ENCODE results near the gene LDB2.
"Not testable (repeated sequence)": the region's sequence is repeated elsewhere in the genome, so short reads cannot be mapped to it uniquely, and the experiment has no call there.

LDB2 gene

DNA sequence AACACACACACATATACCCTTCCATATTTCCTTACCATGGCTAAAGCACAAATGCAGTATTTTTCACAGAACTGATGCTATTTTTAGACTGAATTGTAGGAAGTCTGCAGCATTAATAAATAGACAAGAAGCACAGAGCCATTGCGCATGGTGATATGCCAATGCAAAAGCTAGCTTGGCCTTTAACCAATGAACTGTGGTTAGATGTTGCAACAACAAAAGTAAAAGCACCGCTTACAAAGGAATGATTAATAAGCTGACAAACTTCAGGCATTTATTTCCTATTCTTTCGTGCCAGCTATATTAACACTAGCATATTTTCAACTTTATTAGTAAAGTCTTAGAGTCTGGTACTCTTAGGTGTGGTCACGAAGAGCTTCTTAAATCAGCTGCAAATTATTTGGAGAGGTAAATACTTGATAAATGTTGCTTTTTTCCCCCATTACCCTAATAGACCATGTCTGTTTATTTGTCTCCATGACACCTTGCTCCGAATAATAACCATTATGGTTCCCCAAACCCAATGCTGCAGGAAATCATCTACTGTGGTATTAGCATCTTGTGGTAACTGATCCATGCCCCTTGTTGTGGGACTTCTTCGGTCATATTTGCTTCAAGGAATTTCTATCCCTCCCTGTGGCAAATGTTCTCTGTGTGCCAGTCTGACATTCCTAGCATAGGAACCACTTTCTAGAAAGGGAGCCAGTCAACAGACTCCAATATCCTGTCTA is 366.0 kb downstream of the LDB2 start:
- no peak for DNase-seq (ENCODE audit: low spot score)
- in situ Hi-C loops (cut with MboI; ENCODE audit: low pct_unique_long_range_greater_than_20kb, low sequenced_read_pairs, unreplicated experiment): no loop called here
- no peak for TF ChIP-seq CTCF (IDR thresholded peaks at IDR 0.05; ENCODE audit: extremely low read depth, insufficient read depth, missing control alignments)

DNA sequence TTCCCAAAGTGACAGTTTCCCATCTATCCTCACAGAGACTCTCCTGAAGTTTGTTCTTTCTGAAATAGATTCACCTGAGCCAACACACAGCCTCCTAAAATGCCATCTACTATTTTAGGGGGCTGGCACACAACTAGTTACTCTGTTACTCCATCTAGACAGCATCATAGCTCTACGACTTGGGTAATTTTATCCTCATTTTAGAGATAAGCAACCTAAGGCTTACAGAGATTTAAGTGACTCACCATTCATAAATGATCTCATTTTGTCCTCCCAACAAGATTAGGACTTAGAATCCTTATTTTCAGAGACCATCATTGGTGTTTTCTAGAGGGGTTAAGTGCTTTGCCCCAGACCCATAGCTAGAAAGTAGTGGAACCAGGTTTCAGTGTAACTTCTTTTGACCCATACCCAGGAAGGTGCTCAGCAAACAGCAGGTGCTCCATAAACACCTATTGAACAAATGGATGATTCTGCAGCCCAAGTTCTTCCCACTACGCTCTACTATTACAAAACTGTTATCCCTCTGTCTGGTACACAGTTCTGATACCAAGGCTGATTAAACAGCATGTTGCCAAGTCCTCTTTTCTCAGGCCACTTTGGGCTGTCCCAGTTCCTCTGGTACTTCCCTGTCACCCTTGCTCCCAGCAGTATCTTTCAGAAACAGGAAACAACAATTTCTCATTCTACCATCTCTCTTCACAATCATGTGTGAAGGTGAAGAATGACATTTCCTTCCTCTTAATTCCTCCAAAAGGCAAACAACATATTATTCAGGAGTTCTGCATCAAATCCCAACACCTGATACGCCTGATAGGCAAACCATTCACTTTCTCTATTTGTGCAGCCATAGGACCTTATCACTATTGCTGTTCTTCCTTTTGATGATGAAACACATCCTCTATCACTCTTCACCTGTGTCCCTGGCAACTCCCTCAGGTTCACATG is 367.5 kb downstream of the LDB2 start:
- in situ Hi-C loops (cut with MboI; ENCODE audit: low pct_unique_long_range_greater_than_20kb, low sequenced_read_pairs, unreplicated experiment): no loop called here
- no peak for DNase-seq (ENCODE audit: low spot score)
- TF ChIP-seq CTCF (IDR thresholded peaks at IDR 0.05; ENCODE audit: extremely low read depth, insufficient read depth, missing control alignments): no peak

- TF ChIP-seq CTCF (IDR thresholded peaks at IDR 0.05; ENCODE audit: extremely low read depth, insufficient read depth, missing control alignments): no peak
- no peak for DNase-seq (ENCODE audit: low spot score)
- in situ Hi-C loops (cut with MboI; ENCODE audit: low pct_unique_long_range_greater_than_20kb, low sequenced_read_pairs, unreplicated experiment): no loop called here
Observed at GRCh38 chr4:16524911-16525554, 373.4 kb downstream of the LDB2 start.

DNA sequence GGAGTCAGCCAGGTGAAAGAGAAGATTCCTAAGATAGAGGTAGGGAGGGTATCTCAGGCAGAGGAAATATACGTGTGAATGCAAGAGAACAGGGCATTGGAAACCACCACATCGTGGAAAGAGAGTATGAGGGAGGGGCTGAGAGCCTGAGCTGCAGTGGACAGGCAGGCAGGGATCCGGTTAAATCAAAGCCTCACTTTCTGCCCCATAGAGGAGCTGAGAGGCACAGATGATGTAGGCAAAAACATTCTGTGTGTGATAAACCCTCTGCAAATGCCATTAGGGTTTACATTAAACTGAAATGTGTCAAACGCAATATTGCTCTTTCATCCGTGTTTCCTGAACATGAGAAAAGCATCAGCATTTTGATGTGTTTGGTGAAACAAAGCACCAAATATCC is 374.0 kb downstream of the LDB2 start:
- TF ChIP-seq CTCF (IDR thresholded peaks at IDR 0.05; ENCODE audit: extremely low read depth, insufficient read depth, missing control alignments): no peak
- in situ Hi-C loops (cut with MboI; ENCODE audit: low pct_unique_long_range_greater_than_20kb, low sequenced_read_pairs, unreplicated experiment): no loop called here
- DNase-seq (ENCODE audit: low spot score): no peak

GRCh38 chr4:16523526-16523925 is 374.9 kb downstream of the LDB2 start:
- DNase-seq (ENCODE audit: low spot score); in situ Hi-C loops (cut with MboI; ENCODE audit: low pct_unique_long_range_greater_than_20kb, low sequenced_read_pairs, unreplicated experiment): not testable (repeated sequence)

DNA sequence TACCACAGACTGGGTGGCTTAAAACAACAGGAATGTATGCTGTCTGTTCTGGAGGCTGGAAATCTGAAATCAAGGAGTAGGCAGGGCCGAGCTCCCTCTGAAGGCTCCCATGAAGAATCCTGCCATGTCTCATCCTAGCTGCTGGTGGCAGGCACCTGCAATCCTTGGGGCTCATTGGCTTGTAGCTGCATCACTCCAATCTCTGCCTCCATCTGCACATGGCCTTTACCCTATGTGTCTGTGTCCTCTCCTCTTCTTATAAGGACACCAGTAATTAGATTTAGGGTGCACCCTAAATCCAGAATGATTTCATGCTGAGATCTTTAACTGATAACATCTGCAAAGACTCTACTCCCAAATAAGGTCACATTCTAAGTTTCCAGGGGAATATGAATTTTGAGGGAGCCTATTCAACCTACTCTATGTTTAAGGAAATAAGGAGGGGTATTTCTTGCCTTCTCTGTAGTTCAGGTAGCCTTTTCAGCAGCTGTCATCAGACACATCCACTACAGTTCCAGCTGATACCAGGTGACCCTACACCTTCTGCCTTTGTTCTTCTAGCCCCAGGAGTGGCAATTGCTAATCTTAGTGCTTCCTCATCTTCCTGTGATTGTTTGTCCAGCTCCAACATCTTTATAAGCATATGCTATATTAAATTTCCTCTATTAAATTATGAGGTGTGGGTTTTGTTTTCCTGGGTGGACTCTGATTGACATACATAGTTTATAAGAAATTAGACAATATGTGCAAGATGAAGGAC is 377.1 kb downstream of the LDB2 start:
- no peak for DNase-seq (ENCODE audit: low spot score)
- in situ Hi-C loops (cut with MboI; ENCODE audit: low pct_unique_long_range_greater_than_20kb, low sequenced_read_pairs, unreplicated experiment): no loop called here
- no peak for TF ChIP-seq CTCF (IDR thresholded peaks at IDR 0.05; ENCODE audit: extremely low read depth, insufficient read depth, missing control alignments)

Data from GM13977 (cell line).